HepG2 (cell line): Measurements from ENCODE around the gene AADACL4. TPM values are rescaled to one million over a fixed set of nuclear protein-coding genes. Genes with fewer than 3 reads are reported as not detected.

Experiments used
- ADNP ChIP-seq: sonication (generic); formaldehyde crosslinking; IDR thresholded peaks from 2 replicates; pipeline ENCODE4 v1.4.0; 2020; ENCODE audit warnings: missing genetic modification reagents
- ASH2L ChIP-seq: fragments of 300-600, 200-600 bp; sonication (generic); IDR thresholded peaks from 2 replicates; pipeline ENCODE4 v1.7.0; 2017; ENCODE audit warnings: low read depth, mild to moderate bottlenecking, moderate library complexity, mixed read lengths, low read length; ENCODE audit not compliant: insufficient read length
- ELF3 ChIP-seq: IDR thresholded peaks from 2 replicates; pipeline ENCODE4 v1.6.1; 2016; ENCODE audit warnings: missing genetic modification reagents, missing compliant biosample characterization
- GATA4 ChIP-seq: sonication (generic); IDR thresholded peaks from 2 replicates; pipeline ENCODE4 v1.6.1; 2016; ENCODE audit warnings: antibody characterized with exemption, low read depth, borderline replicate concordance
- JUND ChIP-seq: sonication (generic); formaldehyde crosslinking; IDR thresholded peaks from 2 replicates; pipeline ENCODE4 v1.8.0; 2022; ENCODE audit warnings: mild to moderate bottlenecking, missing genetic modification reagents
- MTF1 ChIP-seq: sonication (generic); formaldehyde crosslinking; IDR thresholded peaks from 2 replicates; pipeline ENCODE4 v1.5.0; 2020; ENCODE audit warnings: missing genetic modification reagents
- NR2C2 ChIP-seq: sonication (generic); formaldehyde crosslinking; IDR thresholded peaks from 2 replicates; pipeline ENCODE4 v1.4.0; 2020; ENCODE audit warnings: missing genetic modification reagents, mild to moderate bottlenecking, moderate library complexity, borderline replicate concordance
- PHF5A ChIP-seq: IDR thresholded peaks from one replicate; pipeline ENCODE4 v1.6.1; 2018; ENCODE audit warnings: low read depth, missing genetic modification reagents; ENCODE audit not compliant: unreplicated experiment
- RNF219 ChIP-seq: sonication (generic); formaldehyde crosslinking; IDR thresholded peaks from 2 replicates; pipeline ENCODE4 v1.5.0; 2020; ENCODE audit warnings: mild to moderate bottlenecking, missing genetic modification reagents
- SOX5 ChIP-seq: IDR thresholded peaks from 2 replicates; pipeline ENCODE4 v1.6.1; 2016; ENCODE audit warnings: borderline replicate concordance
- SUZ12 ChIP-seq: fragments of 150-350 bp; IDR thresholded peaks from 2 replicates; pipeline ENCODE4 v1.6.1; 2014; ENCODE audit warnings: low read depth, low read length
- ZBTB49 ChIP-seq: sonication (generic); formaldehyde crosslinking; IDR thresholded peaks from 2 replicates; pipeline ENCODE4 v1.4.0; 2020; ENCODE audit warnings: missing genetic modification reagents, borderline replicate concordance
- ZMYM4 ChIP-seq: sonication (generic); formaldehyde crosslinking; IDR thresholded peaks from 2 replicates; pipeline ENCODE4 v1.8.1; 2023; ENCODE audit warnings: mild to moderate bottlenecking, missing genetic modification reagents
- ZNF143 ChIP-seq: sonication (generic); formaldehyde crosslinking; IDR thresholded peaks from 2 replicates; pipeline ENCODE4 v1.4.0; 2020; ENCODE audit warnings: missing genetic modification reagents
- ZNF282 ChIP-seq: fragments of 450-650 bp; IDR thresholded peaks from 2 replicates; pipeline ENCODE4 v1.6.1; 2018; ENCODE audit not compliant: partially characterized antibody
- ZNF382 ChIP-seq: sonication (generic); formaldehyde crosslinking; IDR thresholded peaks from 2 replicates; pipeline ENCODE4 v1.5.0; 2020; ENCODE audit warnings: missing genetic modification reagents, mild to moderate bottlenecking, borderline replicate concordance
- ZNF496 ChIP-seq: sonication (generic); formaldehyde crosslinking; IDR thresholded peaks from 2 replicates; pipeline ENCODE4 v1.8.1; 2023; ENCODE audit warnings: mild to moderate bottlenecking, moderate library complexity, missing genetic modification reagents; ENCODE audit not compliant: insufficient replicate concordance
- ZNF605 ChIP-seq: sonication (generic); formaldehyde crosslinking; IDR thresholded peaks from 2 replicates; pipeline ENCODE4 v1.8.0; 2022; ENCODE audit warnings: mild to moderate bottlenecking, missing genetic modification reagents
- polyA plus RNA-seq, 8 experiments: library from polyadenylated mRNA; depleted of rRNA in 3 of 8; stranded (reverse) in 7 of 8; unstranded in 1 of 8; fragments of >200 nt; fragmentation: Illumina TruSeq in 4 of 8; extraction: Trizol in 4 of 8; gene quantifications; 2 replicates each; pipeline versions ENCODE4 v1.2.1 to v1.2.3, GENCODE V29; 2011 to 2016; ENCODE audit warnings: low read depth in 4 of 8, missing spikeins in 1 of 8, mixed read lengths in 1 of 8; ENCODE audit not compliant: insufficient read depth in 1 of 8
- total RNA-seq, 5 experiments: library from RNA; depleted of rRNA; stranded (reverse); fragments of >200 nt; fragmentation: Illumina TruSeq; extraction: Trizol; gene quantifications; 2 replicates each; pipeline ENCODE4 v1.2.3, GENCODE V29; 2016; ENCODE audit warnings: low read depth in 1 of 5
- TF ChIP-seq, protein P1 (sequence below): sonication (generic); formaldehyde crosslinking; IDR thresholded peaks from 2 replicates; pipeline ENCODE4 v1.4.0; 2020; ENCODE audit warnings: missing genetic modification reagents, borderline replicate concordance
- TF ChIP-seq, protein P2 (sequence below): IDR thresholded peaks from 2 replicates; pipeline ENCODE4 v1.6.1; 2016; ENCODE audit warnings: missing compliant biosample characterization, missing genetic modification reagents, borderline replicate concordance

AADACL4 gene
- total and polyA plus RNA-seq, 2 of the 13 experiments (the other 11 are each of a cell fraction or from before 2014, with no cell fraction given), result not detected

DNA sequence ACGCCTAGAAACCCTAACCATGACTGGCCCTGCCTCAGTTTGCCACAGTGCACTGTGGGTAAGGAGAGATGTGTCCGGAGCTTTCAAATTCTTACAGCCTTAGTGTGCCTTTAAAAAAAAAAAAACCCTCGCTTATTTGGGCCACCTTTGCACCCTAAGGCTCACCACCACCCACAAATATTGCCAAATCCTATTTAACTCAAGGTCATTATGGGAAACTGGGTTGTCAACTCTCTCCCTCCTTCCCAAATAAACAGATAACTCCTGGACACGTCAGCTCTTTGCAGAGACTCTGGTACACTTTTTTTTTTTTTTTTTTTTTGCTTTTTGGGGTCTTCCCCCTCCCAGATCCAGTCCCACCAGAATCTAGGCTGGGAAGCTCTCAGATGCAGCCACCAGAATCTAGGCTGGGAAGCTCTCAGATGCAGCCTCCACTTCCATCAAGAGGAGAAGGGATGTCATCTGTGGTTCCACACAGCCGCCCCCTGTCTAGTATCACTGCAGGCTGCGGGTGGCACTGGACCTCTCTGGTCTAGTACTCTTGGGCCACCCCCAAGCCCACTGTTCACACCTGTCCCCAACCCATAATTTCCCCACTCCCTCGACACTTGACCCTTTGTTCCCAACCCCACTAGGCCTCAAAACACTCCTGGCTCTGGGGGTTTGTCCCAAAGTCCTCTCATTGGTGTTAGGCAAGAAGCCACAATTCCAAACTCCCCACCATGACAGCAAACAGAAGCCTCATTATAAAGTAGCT, 29.3 kb upstream of the AADACL4 start (continued):
- peak; percentile 51; the same call in 1 of the 2 replicates for TF ChIP-seq NR2C2 (CRISPR knock-in tag)
- TF ChIP-seq PHF5A (CRISPR knock-in tag), result no peak
- TF ChIP-seq, protein P1, sequence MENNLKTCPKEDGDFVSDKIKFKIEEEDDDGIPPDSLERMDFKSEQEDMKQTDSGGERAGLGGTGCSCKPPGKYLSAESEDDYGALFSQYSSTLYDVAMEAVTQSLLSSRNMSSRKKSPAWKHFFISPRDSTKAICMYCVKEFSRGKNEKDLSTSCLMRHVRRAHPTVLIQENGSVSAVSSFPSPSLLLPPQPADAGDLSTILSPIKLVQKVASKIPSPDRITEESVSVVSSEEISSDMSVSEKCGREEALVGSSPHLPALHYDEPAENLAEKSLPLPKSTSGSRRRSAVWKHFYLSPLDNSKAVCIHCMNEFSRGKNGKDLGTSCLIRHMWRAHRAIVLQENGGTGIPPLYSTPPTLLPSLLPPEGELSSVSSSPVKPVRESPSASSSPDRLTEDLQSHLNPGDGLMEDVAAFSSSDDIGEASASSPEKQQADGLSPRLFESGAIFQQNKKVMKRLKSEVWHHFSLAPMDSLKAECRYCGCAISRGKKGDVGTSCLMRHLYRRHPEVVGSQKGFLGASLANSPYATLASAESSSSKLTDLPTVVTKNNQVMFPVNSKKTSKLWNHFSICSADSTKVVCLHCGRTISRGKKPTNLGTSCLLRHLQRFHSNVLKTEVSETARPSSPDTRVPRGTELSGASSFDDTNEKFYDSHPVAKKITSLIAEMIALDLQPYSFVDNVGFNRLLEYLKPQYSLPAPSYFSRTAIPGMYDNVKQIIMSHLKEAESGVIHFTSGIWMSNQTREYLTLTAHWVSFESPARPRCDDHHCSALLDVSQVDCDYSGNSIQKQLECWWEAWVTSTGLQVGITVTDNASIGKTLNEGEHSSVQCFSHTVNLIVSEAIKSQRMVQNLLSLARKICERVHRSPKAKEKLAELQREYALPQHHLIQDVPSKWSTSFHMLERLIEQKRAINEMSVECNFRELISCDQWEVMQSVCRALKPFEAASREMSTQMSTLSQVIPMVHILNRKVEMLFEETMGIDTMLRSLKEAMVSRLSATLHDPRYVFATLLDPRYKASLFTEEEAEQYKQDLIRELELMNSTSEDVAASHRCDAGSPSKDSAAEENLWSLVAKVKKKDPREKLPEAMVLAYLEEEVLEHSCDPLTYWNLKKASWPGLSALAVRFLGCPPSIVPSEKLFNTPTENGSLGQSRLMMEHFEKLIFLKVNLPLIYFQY (CRISPR knock-in tag), result no peak
- TF ChIP-seq ADNP (CRISPR knock-in tag), result no peak
- TF ChIP-seq ZMYM4, result no peak; the same call in 1 of the 2 replicates
- TF ChIP-seq SUZ12, result no peak
- TF ChIP-seq JUND (CRISPR knock-in tag), result no peak
- no peak; the same call in 1 of the 2 replicates for TF ChIP-seq ZNF143 (CRISPR knock-in tag)
- peak; percentile 51; the same call in 1 of the 2 replicates for TF ChIP-seq GATA4
- TF ChIP-seq ELF3 (CRISPR knock-in tag), result no peak
- TF ChIP-seq, protein P2, sequence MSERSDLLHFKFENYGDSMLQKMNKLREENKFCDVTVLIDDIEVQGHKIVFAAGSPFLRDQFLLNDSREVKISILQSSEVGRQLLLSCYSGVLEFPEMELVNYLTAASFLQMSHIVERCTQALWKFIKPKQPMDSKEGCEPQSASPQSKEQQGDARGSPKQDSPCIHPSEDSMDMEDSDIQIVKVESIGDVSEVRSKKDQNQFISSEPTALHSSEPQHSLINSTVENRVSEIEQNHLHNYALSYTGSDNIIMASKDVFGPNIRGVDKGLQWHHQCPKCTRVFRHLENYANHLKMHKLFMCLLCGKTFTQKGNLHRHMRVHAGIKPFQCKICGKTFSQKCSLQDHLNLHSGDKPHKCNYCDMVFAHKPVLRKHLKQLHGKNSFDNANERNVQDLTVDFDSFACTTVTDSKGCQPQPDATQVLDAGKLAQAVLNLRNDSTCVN (CRISPR knock-in tag), result no peak
- no peak for TF ChIP-seq ASH2L
- no peak for TF ChIP-seq ZNF282
- TF ChIP-seq ZNF382 (CRISPR knock-in tag), result no peak
- peak; percentile 57; the same call in 1 of the 2 replicates for TF ChIP-seq SOX5 (CRISPR knock-in tag)
- TF ChIP-seq RNF219 (CRISPR knock-in tag), result 0 out of 2 replicates have a peak, but pooled peaks have one; percentile 24
- TF ChIP-seq ZBTB49 (CRISPR knock-in tag), result no peak
- no peak for TF ChIP-seq ZNF605 (CRISPR knock-in tag)
- no peak for TF ChIP-seq MTF1 (CRISPR knock-in tag)
- TF ChIP-seq ZNF496 (CRISPR knock-in tag), result no peak
